Measurements from ENCODE around the gene TESK1. TPM values are rescaled to one million over a fixed set of nuclear protein-coding genes. Genes with fewer than 3 reads are reported as not detected.

The TESK1 gene
- total RNA-seq, 1 experiment from 2014 or later: 31.9 TPM

GRCh38 chr9:35615981-35616680, 11.1 kb downstream of the TESK1 start:
- Histone ChIP-seq H3K4me3 (ENCODE audit: low read depth, low read length, poor library complexity, severe bottlenecking) (no peak overlapping the region), H3K27me3 (replicated peaks; ENCODE audit: insufficient read depth, low read depth, low read length, poor library complexity) (peaks cover 26% of the 10 kb centered on the region), H3K4me1 (ENCODE audit: insufficient read depth, low read length, poor library complexity, severe bottlenecking) (no peaks in the 10 kb centered on the region), H3K9me3 (ENCODE audit: low read depth, low read length, poor library complexity, severe bottlenecking) (no peaks in the 10 kb centered on the region), H3K36me3 (ENCODE audit: insufficient read depth, low read length, poor library complexity, severe bottlenecking) (no peaks in the 10 kb centered on the region), H3K27ac (ENCODE audit: low read depth, low read length, poor library complexity, severe bottlenecking) (no peak overlapping the region)
- CTCF ChIA-PET: interaction anchor here (0.8 kb wide), 1 partner anchor 12 kb away, joined by 3 read pairs; no protein-coding TSS in a partner anchor
- TF ChIP-seq EZH2 (IDR thresholded peaks at IDR 0.05; ENCODE audit: borderline replicate concordance, low read depth, low read length, poor library complexity, severe bottlenecking) (no peak), CTCF (conservative IDR thresholded peaks at IDR 0.05; ENCODE audit: low read depth, low read length) (no peak)
- POLR2A ChIA-PET (ENCODE audit: low non-redundant PET): no interaction called here
- no peak for DNase-seq (ENCODE audit: low spot score)
- intact Hi-C loops (cut with micrococcal nuclease; ENCODE audit: unreplicated experiment): no loop called here
- no TSS peak for BruUV-seq (replicated peaks)

GRCh38 chr9:35616681-35617459, 11.8 kb downstream of the TESK1 start:
- intact Hi-C loops (cut with micrococcal nuclease; ENCODE audit: unreplicated experiment): no loop called here
- Histone ChIP-seq H3K27me3 (replicated peaks; ENCODE audit: insufficient read depth, low read depth, low read length, poor library complexity) (peaks cover 26% of the 10 kb centered on the region), H3K4me1 (ENCODE audit: insufficient read depth, low read length, poor library complexity, severe bottlenecking) (no peaks in the 10 kb centered on the region), H3K27ac (ENCODE audit: low read depth, low read length, poor library complexity, severe bottlenecking) (no peak overlapping the region), H3K4me3 (ENCODE audit: low read depth, low read length, poor library complexity, severe bottlenecking) (peak overlapping the region; percentile 33), H3K9me3 (ENCODE audit: low read depth, low read length, poor library complexity, severe bottlenecking) (no peaks in the 10 kb centered on the region), H3K36me3 (ENCODE audit: insufficient read depth, low read length, poor library complexity, severe bottlenecking) (no peaks in the 10 kb centered on the region)
- no peak for TF ChIP-seq EZH2 (IDR thresholded peaks at IDR 0.05; ENCODE audit: borderline replicate concordance, low read depth, low read length, poor library complexity, severe bottlenecking)
- TF ChIP-seq CTCF (conservative IDR thresholded peaks at IDR 0.05; ENCODE audit: low read depth, low read length): no peak
- DNase-seq (ENCODE audit: low spot score): no peak
- BruUV-seq (replicated peaks): no TSS peak
- ChIA-PET CTCF (no interaction called here), POLR2A (ENCODE audit: low non-redundant PET) (no interaction called here)

- Histone ChIP-seq H3K9me3 (ENCODE audit: low read depth, low read length, poor library complexity, severe bottlenecking) (no peaks in the 10 kb centered on the region), H3K36me3 (ENCODE audit: insufficient read depth, low read length, poor library complexity, severe bottlenecking) (no peaks in the 10 kb centered on the region), H3K27me3 (replicated peaks; ENCODE audit: insufficient read depth, low read depth, low read length, poor library complexity) (peaks cover 26% of the 10 kb centered on the region), H3K4me3 (ENCODE audit: low read depth, low read length, poor library complexity, severe bottlenecking) (peak overlapping the region; percentile 33), H3K4me1 (ENCODE audit: insufficient read depth, low read length, poor library complexity, severe bottlenecking) (no peaks in the 10 kb centered on the region), H3K27ac (ENCODE audit: low read depth, low read length, poor library complexity, severe bottlenecking) (no peak overlapping the region)
- POLR2A ChIA-PET (ENCODE audit: low non-redundant PET): no interaction called here
- intact Hi-C loops (cut with micrococcal nuclease; ENCODE audit: unreplicated experiment): no loop called here
- no TSS peak for BruUV-seq (replicated peaks)
- CTCF ChIA-PET: no interaction called here
- no peak for DNase-seq (ENCODE audit: low spot score)
- TF ChIP-seq EZH2 (IDR thresholded peaks at IDR 0.05; ENCODE audit: borderline replicate concordance, low read depth, low read length, poor library complexity, severe bottlenecking) (no peak), CTCF (conservative IDR thresholded peaks at IDR 0.05; ENCODE audit: low read depth, low read length) (no peak)
Observed at GRCh38 chr9:35617548-35617947, 12.5 kb downstream of the TESK1 start.
